Hepatocyte (in vitro differentiated cells): ENCODE results near the gene CKMT1B.
"Not testable (repeated sequence)": the region's sequence is repeated elsewhere in the genome, so short reads cannot be mapped to it uniquely, and the experiment has no call there.

Source experiments
- EZH2 ChIP-seq: fragments of 200-600 bp; sonication (generic); IDR thresholded peaks from 2 replicates; pipeline ENCODE4 v1.6.1; 2016; ENCODE audit warnings: antibody characterized with exemption, mild to moderate bottlenecking, borderline replicate concordance
- EZH2phosphoT487 ChIP-seq: fragments of 200-600 bp; sonication (generic); IDR thresholded peaks from one replicate; pipeline ENCODE4 v1.6.1; 2018; ENCODE audit warnings: antibody characterized with exemption, mild to moderate bottlenecking, low read depth, moderate library complexity; ENCODE audit not compliant: unreplicated experiment, severe bottlenecking
- TF ChIP-seq, protein P1 (sequence below): fragments of 200-600 bp; sonication (generic); IDR thresholded peaks from 2 replicates; pipeline ENCODE4 v1.5.1; 2016; ENCODE audit warnings: antibody characterized with exemption, mild to moderate bottlenecking; ENCODE audit not compliant: poor library complexity

DNA sequence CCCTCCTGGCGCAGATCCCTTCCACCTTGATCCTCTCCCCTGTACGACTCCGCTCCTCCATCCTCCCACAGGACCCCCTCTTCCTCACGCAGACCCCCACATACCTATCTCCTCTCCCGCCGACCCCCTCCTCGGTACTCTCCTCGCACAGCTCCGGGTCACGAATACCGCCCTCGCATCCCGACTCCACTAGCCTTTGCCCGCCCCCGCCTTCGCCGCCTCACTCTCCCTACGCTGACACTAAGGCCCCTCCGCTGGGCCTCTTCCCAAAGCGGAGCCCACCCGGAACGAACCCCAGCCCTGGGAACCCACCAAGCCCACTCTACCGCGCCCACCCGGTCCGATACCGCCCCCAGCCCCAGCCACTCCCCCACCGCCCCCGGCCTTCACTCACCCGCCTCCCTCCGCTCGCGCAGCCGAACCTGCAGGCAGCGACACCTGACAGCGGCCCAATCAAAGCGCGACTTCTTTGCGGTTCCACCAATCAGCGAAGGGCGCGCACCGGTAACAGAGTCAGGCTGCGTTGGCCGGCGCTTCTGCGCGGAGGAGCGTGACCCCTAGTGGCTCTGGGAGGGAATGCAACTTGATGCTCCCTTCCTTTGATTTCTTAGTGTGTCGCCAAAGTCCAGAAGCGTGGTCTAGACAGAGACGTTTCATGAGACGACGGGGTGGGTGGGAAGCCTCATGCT, 3.9 kb upstream of the CKMT1B start, which contains the start of gene PPIP5K1:
- TF ChIP-seq, protein P1, sequence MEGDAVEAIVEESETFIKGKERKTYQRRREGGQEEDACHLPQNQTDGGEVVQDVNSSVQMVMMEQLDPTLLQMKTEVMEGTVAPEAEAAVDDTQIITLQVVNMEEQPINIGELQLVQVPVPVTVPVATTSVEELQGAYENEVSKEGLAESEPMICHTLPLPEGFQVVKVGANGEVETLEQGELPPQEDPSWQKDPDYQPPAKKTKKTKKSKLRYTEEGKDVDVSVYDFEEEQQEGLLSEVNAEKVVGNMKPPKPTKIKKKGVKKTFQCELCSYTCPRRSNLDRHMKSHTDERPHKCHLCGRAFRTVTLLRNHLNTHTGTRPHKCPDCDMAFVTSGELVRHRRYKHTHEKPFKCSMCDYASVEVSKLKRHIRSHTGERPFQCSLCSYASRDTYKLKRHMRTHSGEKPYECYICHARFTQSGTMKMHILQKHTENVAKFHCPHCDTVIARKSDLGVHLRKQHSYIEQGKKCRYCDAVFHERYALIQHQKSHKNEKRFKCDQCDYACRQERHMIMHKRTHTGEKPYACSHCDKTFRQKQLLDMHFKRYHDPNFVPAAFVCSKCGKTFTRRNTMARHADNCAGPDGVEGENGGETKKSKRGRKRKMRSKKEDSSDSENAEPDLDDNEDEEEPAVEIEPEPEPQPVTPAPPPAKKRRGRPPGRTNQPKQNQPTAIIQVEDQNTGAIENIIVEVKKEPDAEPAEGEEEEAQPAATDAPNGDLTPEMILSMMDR = not testable (repeated sequence)
- not testable (repeated sequence) for TF ChIP-seq EZH2phosphoT487, EZH2
